ENCODE measurements around the gene ABAT. TPM values are rescaled to one million over a fixed set of nuclear protein-coding genes. Genes with fewer than 3 reads are reported as not detected.

Gene ABAT
- total RNA-seq, 4 donors from 2014 or later = 8.3 to 33.5 (median 29.0) TPM

DNA sequence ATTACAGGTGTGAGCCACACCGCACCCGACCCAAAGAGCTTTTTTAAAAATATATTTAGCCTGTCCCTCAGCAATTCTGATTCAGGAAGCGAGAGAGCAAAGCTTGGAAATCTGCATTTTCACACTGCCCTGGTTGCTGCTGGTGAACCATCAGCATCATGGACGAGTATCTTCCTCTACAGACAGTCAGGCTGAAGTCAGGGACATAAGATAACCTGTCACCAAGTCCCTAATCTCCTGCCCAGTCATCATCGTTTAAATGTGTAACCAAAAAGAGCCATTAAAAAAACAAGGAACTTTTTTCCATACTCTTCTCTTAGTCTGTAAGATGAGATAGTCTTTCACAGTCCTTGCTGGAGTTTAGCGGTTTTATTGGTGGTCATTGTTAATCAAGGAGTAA lies 129.9 kb downstream of the ABAT start:
- H3K4me1 ChIP-seq = peaks cover 0 to 10% (median 2%) of the 10 kb centered on the region in 4 donors
- no peak overlapping the region for H3K27ac ChIP-seq
- H3K36me3 ChIP-seq = peaks cover 0 to 75% (median 0%) of the 10 kb centered on the region in 3 donors
- no peak for TF ChIP-seq POLR2A (IDR thresholded peaks at IDR 0.05)
- TF ChIP-seq, protein P1, sequence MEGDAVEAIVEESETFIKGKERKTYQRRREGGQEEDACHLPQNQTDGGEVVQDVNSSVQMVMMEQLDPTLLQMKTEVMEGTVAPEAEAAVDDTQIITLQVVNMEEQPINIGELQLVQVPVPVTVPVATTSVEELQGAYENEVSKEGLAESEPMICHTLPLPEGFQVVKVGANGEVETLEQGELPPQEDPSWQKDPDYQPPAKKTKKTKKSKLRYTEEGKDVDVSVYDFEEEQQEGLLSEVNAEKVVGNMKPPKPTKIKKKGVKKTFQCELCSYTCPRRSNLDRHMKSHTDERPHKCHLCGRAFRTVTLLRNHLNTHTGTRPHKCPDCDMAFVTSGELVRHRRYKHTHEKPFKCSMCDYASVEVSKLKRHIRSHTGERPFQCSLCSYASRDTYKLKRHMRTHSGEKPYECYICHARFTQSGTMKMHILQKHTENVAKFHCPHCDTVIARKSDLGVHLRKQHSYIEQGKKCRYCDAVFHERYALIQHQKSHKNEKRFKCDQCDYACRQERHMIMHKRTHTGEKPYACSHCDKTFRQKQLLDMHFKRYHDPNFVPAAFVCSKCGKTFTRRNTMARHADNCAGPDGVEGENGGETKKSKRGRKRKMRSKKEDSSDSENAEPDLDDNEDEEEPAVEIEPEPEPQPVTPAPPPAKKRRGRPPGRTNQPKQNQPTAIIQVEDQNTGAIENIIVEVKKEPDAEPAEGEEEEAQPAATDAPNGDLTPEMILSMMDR (IDR thresholded peaks at IDR 0.05) = no peak
- H3K9me3 ChIP-seq = no peaks in the 10 kb centered on the region
- no peak for DNase-seq
- H3K27me3 ChIP-seq = no peaks in the 10 kb centered on the region
- H3K4me3 ChIP-seq = no peak overlapping the region

DNA sequence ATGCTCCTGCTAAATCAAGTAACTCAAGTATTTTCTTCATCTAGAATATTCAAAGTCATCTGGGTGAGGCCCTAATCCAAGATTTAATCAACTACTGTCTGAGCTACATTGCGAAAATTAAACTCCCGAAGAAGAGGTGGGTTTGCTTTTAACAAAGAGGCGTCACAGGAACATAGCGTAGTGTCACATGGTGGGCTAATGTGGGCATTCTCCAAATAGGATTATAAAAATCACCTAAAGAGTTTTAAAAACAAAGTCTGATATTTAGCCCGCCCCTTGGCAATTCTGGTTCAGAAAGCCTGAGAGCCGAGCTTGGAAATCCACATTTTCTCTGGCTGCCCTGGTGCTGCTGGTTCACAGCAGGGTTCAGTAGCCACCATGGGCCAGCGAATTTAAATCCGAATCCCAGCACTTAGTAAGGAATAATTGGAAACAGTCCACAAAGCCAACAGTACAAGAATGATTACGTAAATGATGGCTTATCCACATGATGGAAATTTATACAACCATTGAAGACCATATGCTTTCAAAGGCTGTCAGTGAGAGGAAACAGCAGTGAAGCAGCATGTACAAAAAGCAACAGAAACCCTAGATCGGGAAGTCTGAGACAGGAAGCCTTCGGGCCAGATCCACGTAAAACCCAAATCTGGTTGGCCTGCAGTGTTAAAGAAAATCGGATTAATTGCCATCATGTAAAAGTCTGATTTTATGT lies 132.0 kb downstream of the ABAT start:
- Histone ChIP-seq H3K9me3 (no peaks in the 10 kb centered on the region), H3K27ac (no peak overlapping the region), H3K36me3 (peaks cover 0 to 96% (median 0%) of the 10 kb centered on the region in 3 donors)

DNA sequence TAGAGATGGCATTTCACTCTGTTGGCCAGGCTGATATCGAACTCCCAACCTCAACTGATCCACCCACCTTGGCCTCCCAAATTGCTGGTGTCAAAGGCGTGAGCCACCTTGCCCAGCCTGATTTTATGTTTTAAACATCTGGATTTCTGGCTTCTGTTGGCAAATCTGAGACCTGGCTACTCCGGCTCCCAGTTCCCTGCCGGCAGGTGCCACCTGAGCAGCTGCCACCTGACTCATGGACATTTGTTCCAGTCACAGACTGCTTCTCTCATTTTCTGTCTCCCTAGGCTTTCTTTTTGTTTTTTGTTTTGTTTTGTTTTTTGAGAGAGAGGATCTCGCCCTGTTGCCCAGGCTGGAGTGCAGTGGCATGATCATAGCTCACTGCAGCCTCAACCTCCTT lies 132.8 kb downstream of the ABAT start:
- Histone ChIP-seq H3K4me3 (no peak overlapping the region), H3K9me3 (no peaks in the 10 kb centered on the region), H3K4me1 (no peaks in the 10 kb centered on the region), H3K36me3 (peaks cover 0 to 99% (median 0%) of the 10 kb centered on the region in 3 donors), H3K27me3 (no peaks in the 10 kb centered on the region), H3K27ac (no peak overlapping the region)
- DNase-seq = no peak
- TF ChIP-seq, protein P1 (IDR thresholded peaks at IDR 0.05) = no peak
- TF ChIP-seq POLR2A (IDR thresholded peaks at IDR 0.05) = no peak

More for the DNA sequence above, 132.0 kb downstream of the ABAT start:
- Histone ChIP-seq H3K4me3 (no peak overlapping the region), H3K4me1 (peaks cover 0 to 2% (median 0%) of the 10 kb centered on the region in 4 donors), H3K27me3 (no peaks in the 10 kb centered on the region)
- no peak for TF ChIP-seq POLR2A (IDR thresholded peaks at IDR 0.05)
- TF ChIP-seq, protein P1 (IDR thresholded peaks at IDR 0.05) = no peak
- no peak for DNase-seq

DNA sequence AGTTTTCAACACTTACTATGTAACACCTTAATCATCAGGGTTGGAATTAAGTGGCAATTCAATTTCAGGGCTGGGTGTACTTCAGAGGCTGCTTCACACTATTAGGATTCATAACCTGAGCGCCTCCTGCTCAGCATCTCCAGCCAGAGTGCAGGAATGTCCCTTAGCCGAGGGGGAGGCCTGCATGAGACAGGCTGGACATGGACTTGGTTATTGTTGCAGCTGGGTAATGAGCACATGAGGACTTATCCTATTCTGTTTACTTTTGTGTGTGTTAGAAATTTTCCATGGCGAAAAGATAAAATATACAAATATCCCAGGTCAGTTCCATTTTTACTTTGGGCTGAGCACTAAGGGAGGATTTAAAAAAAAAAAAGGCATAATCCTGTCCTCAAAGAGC lies 133.6 kb downstream of the ABAT start:
- peaks cover 0 to 99% (median 0%) of the 10 kb centered on the region in 3 donors for H3K36me3 ChIP-seq
- no peak overlapping the region for H3K4me3 ChIP-seq
- DNase-seq = no peak
- H3K27ac ChIP-seq = no peak overlapping the region
- H3K9me3 ChIP-seq = no peaks in the 10 kb centered on the region
- TF ChIP-seq, protein P1 (IDR thresholded peaks at IDR 0.05) = no peak
- no peak for TF ChIP-seq POLR2A (IDR thresholded peaks at IDR 0.05)
- H3K4me1 ChIP-seq = no peaks in the 10 kb centered on the region
- H3K27me3 ChIP-seq = no peaks in the 10 kb centered on the region

DNA sequence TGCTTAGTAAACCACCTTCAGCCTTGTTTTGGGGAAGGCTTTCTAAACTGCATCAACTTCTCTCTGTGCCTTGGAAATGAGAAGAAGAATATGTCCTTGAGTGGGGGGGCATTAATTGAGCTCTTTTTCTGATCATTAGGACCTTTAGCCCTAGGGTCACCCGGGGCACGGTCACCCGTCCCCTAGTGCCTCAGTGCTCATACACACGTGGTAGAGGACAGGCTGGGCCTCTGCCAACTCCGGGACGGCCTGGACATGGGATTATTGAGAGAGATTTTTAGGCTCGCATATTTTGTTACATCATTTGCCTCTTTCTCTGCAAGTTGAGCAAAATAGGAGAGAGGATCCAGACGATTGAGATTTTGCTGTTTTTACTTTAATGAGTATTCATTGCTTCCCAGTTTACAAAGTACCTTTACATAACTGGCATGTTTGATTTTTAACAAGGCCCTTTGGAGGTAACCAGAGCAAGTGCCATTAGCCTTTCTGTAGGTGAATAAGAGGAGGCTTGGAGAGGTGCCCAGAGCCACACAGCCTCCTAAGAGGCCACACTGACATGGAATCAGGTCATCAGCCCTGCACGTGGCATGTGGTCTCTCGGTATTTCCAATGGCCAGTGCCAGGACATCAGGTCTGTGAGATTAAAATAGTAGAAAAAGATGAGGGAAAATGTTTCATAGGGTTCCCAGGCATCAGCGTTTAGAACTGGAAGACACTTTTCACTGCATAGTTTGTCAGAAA lies 134.4 kb downstream of the ABAT start:
- no peak for DNase-seq
- H3K36me3 ChIP-seq = peaks cover 0 to 99% (median 0%) of the 10 kb centered on the region in 3 donors
- no peak for TF ChIP-seq POLR2A (IDR thresholded peaks at IDR 0.05)
- TF ChIP-seq, protein P1 (IDR thresholded peaks at IDR 0.05) = no peak
- H3K27ac ChIP-seq = no peak overlapping the region
- no peak overlapping the region for H3K4me3 ChIP-seq
- H3K4me1 ChIP-seq = no peaks in the 10 kb centered on the region
- H3K9me3 ChIP-seq = no peaks in the 10 kb centered on the region
- no peaks in the 10 kb centered on the region for H3K27me3 ChIP-seq

All from Peyer's patch (tissue), 4 donors.